Measurements from ENCODE around the gene CCDC73. TPM values are rescaled to one million over a fixed set of nuclear protein-coding genes. Genes with fewer than 3 reads are reported as not detected.
"Not testable (repeated sequence)": the region's sequence is repeated elsewhere in the genome, so short reads cannot be mapped to it uniquely, and the experiment has no call there.

CCDC73 gene
- total and polyA plus RNA-seq, 2 of the 4 experiments (the other 2 are of a cell fraction), result not detected

DNA sequence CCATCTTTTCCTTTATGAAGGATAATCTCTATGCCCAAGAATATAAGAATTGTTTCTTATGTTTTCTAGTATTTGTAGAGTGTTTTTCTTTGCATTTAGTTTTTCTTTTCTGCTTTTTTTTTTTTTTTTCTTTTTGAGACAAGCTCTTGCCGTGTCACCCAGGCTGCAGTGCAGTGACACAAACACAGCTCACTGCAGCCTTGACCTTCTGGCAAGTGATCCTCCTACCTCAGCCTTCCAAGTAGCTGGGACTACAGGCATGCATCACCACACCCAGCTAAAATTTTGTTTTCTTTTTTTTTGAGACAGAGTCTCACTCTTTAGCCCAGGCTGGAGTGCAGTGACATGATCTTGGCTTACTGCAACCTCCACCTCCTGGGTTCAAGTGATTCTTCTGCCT is 41.3 kb downstream of the CCDC73 start:
- H3K14ac ChIP-seq (replicated peaks; ENCODE audit: low read depth, low read length); H2BK5ac ChIP-seq (ENCODE audit: low read depth, low read length, poor library complexity, severe bottlenecking); BruUV-seq (replicated peaks); H3K56ac ChIP-seq (ENCODE audit: extremely low read depth, insufficient read depth, low read length); H3K79me1 ChIP-seq (ENCODE audit: low read depth in 1 of 2, low read length in 2 of 2); H3K9me3 ChIP-seq (ENCODE audit: control insufficient read depth, insufficient read depth, low read length); H2AFZ ChIP-seq (replicated peaks; ENCODE audit: low read length, poor library complexity); H4K20me1 ChIP-seq (ENCODE audit: insufficient read depth, low read length); H3K23ac ChIP-seq (ENCODE audit: low read depth, low read length); H3K4me1 ChIP-seq (ENCODE audit: control insufficient read depth, insufficient read depth, low read length); ATAC-seq (ENCODE audit: low read depth); H3K18ac ChIP-seq (ENCODE audit: low read depth, low read length); POLR2A ChIA-PET (ENCODE audit: unreplicated experiment); H3K4me3 ChIP-seq (ENCODE audit: insufficient read depth, low read depth, low read length); H2BK20ac ChIP-seq (ENCODE audit: low read depth, low read length); H2AK5ac ChIP-seq (ENCODE audit: low read depth, low read length); H4K91ac ChIP-seq (ENCODE audit: insufficient read depth, low read depth, low read length); H2AK9ac ChIP-seq (replicated peaks; ENCODE audit: low read depth, low read length, poor library complexity); H2BK15ac ChIP-seq (ENCODE audit: low read depth, low read length); H2BK120ac ChIP-seq (ENCODE audit: low read depth, low read length); in situ Hi-C loops (cut with MboI; ENCODE audit: low sequenced_read_pairs); H3K27me3 ChIP-seq (ENCODE audit: control insufficient read depth, insufficient read depth, low read length); H3K36me3 ChIP-seq (ENCODE audit: control insufficient read depth, insufficient read depth, low read length); dilution Hi-C loops (cut with HindIII; ENCODE audit: low sequenced_read_pairs, unreplicated experiment); DNase-seq; H3K9ac ChIP-seq (ENCODE audit: low read depth, low read length); H3K27ac ChIP-seq (ENCODE audit: insufficient read depth, low read length); H4K5ac ChIP-seq (ENCODE audit: low read depth, low read length); H3K9me1 ChIP-seq (ENCODE audit: insufficient read depth, low read length); CTCF ChIA-PET; H3K4me2 ChIP-seq (ENCODE audit: low read depth, low read length); H4K8ac ChIP-seq (ENCODE audit: low read depth in 2 of 2, low read length in 2 of 2); H3K4ac ChIP-seq (ENCODE audit: low read depth, low read length): not testable (repeated sequence)
- intact Hi-C loops (cut with micrococcal nuclease), result loop anchor here (10.0 kb wide), 1 partner anchor 1008 kb away; no protein-coding TSS in a partner anchor
- WGBS, 2 experiments (ENCODE audit: extremely low coverage in 2 of 2, insufficient read length in 1 of 2), result no CpG with 5 or more reads among the region's 1 CpG
